Esophagus muscularis mucosa (tissue), 4 donors: ENCODE results near the gene CEP89.

Experiments
- EP300 ChIP-seq: sonication (generic); formaldehyde crosslinking; IDR thresholded peaks from one replicate; pipeline ENCODE4 v1.6.1; 2017; ENCODE audit warnings: antibody characterized with exemption
- POLR2A ChIP-seq: fragments of 450-650 bp; IDR thresholded peaks from one replicate; pipeline ENCODE4 v1.6.1; 2017; ENCODE audit warnings: antibody characterized with exemption, moderate library complexity, mild to moderate bottlenecking, low read depth
- POLR2AphosphoS5 ChIP-seq, 2 donors: sonication (generic); formaldehyde crosslinking; IDR thresholded peaks; one replicate each; pipeline ENCODE4 v1.6.1; 2017; ENCODE audit warnings: antibody characterized with exemption in 2 of 2
- TF ChIP-seq, protein P1 (sequence below), 3 experiments: fragments of 200-600 bp in 2 of 3; fragments of 450-650 bp in 1 of 3; sonication (generic) in 2 of 3; IDR thresholded peaks; one replicate each; pipeline ENCODE4 v1.5.1; 2017 to 2019; ENCODE audit warnings: antibody characterized with exemption in 3 of 3, mild to moderate bottlenecking in 2 of 3, moderate library complexity in 1 of 3

GRCh38 chr19:32895384-32895783, 76.4 kb downstream of the CEP89 start:
- TF ChIP-seq, protein P1, sequence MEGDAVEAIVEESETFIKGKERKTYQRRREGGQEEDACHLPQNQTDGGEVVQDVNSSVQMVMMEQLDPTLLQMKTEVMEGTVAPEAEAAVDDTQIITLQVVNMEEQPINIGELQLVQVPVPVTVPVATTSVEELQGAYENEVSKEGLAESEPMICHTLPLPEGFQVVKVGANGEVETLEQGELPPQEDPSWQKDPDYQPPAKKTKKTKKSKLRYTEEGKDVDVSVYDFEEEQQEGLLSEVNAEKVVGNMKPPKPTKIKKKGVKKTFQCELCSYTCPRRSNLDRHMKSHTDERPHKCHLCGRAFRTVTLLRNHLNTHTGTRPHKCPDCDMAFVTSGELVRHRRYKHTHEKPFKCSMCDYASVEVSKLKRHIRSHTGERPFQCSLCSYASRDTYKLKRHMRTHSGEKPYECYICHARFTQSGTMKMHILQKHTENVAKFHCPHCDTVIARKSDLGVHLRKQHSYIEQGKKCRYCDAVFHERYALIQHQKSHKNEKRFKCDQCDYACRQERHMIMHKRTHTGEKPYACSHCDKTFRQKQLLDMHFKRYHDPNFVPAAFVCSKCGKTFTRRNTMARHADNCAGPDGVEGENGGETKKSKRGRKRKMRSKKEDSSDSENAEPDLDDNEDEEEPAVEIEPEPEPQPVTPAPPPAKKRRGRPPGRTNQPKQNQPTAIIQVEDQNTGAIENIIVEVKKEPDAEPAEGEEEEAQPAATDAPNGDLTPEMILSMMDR (IDR thresholded peaks at IDR 0.05), result no peak
- TF ChIP-seq POLR2AphosphoS5 (IDR thresholded peaks at IDR 0.05) (no peak), EP300 (no peak), POLR2A (no peak)
